Measurements from ENCODE around the gene KIRREL3. TPM values are rescaled to one million over a fixed set of nuclear protein-coding genes. Genes with fewer than 3 reads are reported as not detected.

KIRREL3 gene
- total RNA-seq, 1 experiment from 2014 or later = 0.44 TPM

- no peak overlapping the region for H2AFZ ChIP-seq (ENCODE audit: low read length)
- peaks cover 64% of the 10 kb centered on the region for H3K27me3 ChIP-seq (ENCODE audit: low read length)
- H3K9me2 ChIP-seq (replicated peaks; ENCODE audit: low read length) = no peaks in the 10 kb centered on the region
- H3K27ac ChIP-seq (ENCODE audit: low read length) = no peak overlapping the region
- H3K9me3 ChIP-seq (ENCODE audit: low read length) = no peaks in the 10 kb centered on the region
- no TSS peak for BruUV-seq (replicated peaks)
- TF ChIP-seq EZH2 (IDR thresholded peaks at IDR 0.05; ENCODE audit: low read length, unreplicated experiment) (no peak), EZH2phosphoT487 (IDR thresholded peaks at IDR 0.05; ENCODE audit: borderline replicate concordance, low read length) (no peak), CTCF (conservative IDR thresholded peaks at IDR 0.05; ENCODE audit: low read depth, low read length) (no peak)
- H3K36me3 ChIP-seq (ENCODE audit: low read depth, low read length) = no peaks in the 10 kb centered on the region
- ATAC-seq (no peak), DNase-seq (no peak)
- H3K4me2 ChIP-seq (ENCODE audit: low read length) = no peak overlapping the region
- no peak overlapping the region for H3K9ac ChIP-seq (ENCODE audit: low read length)
- POLR2A ChIA-PET (ENCODE audit: unreplicated experiment) = interaction anchor here (0.7 kb wide), 1 partner anchor 23 kb away, joined by 5 read pairs; no protein-coding TSS in a partner anchor
- CTCF ChIA-PET = no interaction called here
- H3K4me1 ChIP-seq (ENCODE audit: insufficient read depth, low read length) = no peaks in the 10 kb centered on the region
- no peaks in the 10 kb centered on the region for H3F3A ChIP-seq (ENCODE audit: low read length, unreplicated experiment)
- H4K20me1 ChIP-seq (ENCODE audit: low read length) = no peaks in the 10 kb centered on the region
- H3K79me2 ChIP-seq (ENCODE audit: low read length) = no peaks in the 10 kb centered on the region
- no peak overlapping the region for H3K4me3 ChIP-seq (ENCODE audit: low read length)
- intact Hi-C loops (cut with micrococcal nuclease) = no loop called here
These were observed 535.8 kb downstream of the KIRREL3 start for GRCh38 chr11:126464796-126465195.

- ATAC-seq (no peak), DNase-seq (no peak)
- H4K20me1 ChIP-seq (ENCODE audit: low read length) = no peaks in the 10 kb centered on the region
- intact Hi-C loops (cut with micrococcal nuclease) = no loop called here
- no peak overlapping the region for H3K4me3 ChIP-seq (ENCODE audit: low read length)
- H3K79me2 ChIP-seq (ENCODE audit: low read length) = no peaks in the 10 kb centered on the region
- H3K4me2 ChIP-seq (ENCODE audit: low read length) = no peak overlapping the region
- no peaks in the 10 kb centered on the region for H3K9me2 ChIP-seq (replicated peaks; ENCODE audit: low read length)
- H3K9me3 ChIP-seq (ENCODE audit: low read length) = no peaks in the 10 kb centered on the region
- H3K4me1 ChIP-seq (ENCODE audit: insufficient read depth, low read length) = no peaks in the 10 kb centered on the region
- H3F3A ChIP-seq (ENCODE audit: low read length, unreplicated experiment) = no peaks in the 10 kb centered on the region
- no TSS peak for BruUV-seq (replicated peaks)
- H3K9ac ChIP-seq (ENCODE audit: low read length) = no peak overlapping the region
- TF ChIP-seq CTCF (conservative IDR thresholded peaks at IDR 0.05; ENCODE audit: low read depth, low read length) = no peak
- no peak for TF ChIP-seq EZH2 (IDR thresholded peaks at IDR 0.05; ENCODE audit: low read length, unreplicated experiment)
- TF ChIP-seq EZH2phosphoT487 (IDR thresholded peaks at IDR 0.05; ENCODE audit: borderline replicate concordance, low read length) = no peak
- ChIA-PET POLR2A (ENCODE audit: unreplicated experiment) (no interaction called here), CTCF (no interaction called here)
- no peak overlapping the region for H2AFZ ChIP-seq (ENCODE audit: low read length)
- no peak overlapping the region for H3K27ac ChIP-seq (ENCODE audit: low read length)
- H3K27me3 ChIP-seq (ENCODE audit: low read length) = peaks cover 86% of the 10 kb centered on the region
- no peaks in the 10 kb centered on the region for H3K36me3 ChIP-seq (ENCODE audit: low read depth, low read length)
These were observed 538.1 kb downstream of the KIRREL3 start for GRCh38 chr11:126462422-126462821.

GRCh38 chr11:126461996-126462395, 538.6 kb downstream of the KIRREL3 start:
- ATAC-seq (no peak), DNase-seq (no peak)
- ChIA-PET POLR2A (ENCODE audit: unreplicated experiment) (no interaction called here), CTCF (no interaction called here)
- Histone ChIP-seq H3K9me2 (replicated peaks; ENCODE audit: low read length) (no peaks in the 10 kb centered on the region), H3K36me3 (ENCODE audit: low read depth, low read length) (no peaks in the 10 kb centered on the region), H3K27ac (ENCODE audit: low read length) (no peak overlapping the region), H3K4me3 (ENCODE audit: low read length) (no peak overlapping the region), H2AFZ (ENCODE audit: low read length) (no peak overlapping the region), H3K9me3 (ENCODE audit: low read length) (no peaks in the 10 kb centered on the region), H3K9ac (ENCODE audit: low read length) (no peak overlapping the region), H3K4me1 (ENCODE audit: insufficient read depth, low read length) (no peaks in the 10 kb centered on the region), H4K20me1 (ENCODE audit: low read length) (no peaks in the 10 kb centered on the region), H3F3A (ENCODE audit: low read length, unreplicated experiment) (no peaks in the 10 kb centered on the region), H3K79me2 (ENCODE audit: low read length) (no peaks in the 10 kb centered on the region), H3K4me2 (ENCODE audit: low read length) (no peak overlapping the region), H3K27me3 (ENCODE audit: low read length) (peaks cover 86% of the 10 kb centered on the region)
- TF ChIP-seq CTCF (conservative IDR thresholded peaks at IDR 0.05; ENCODE audit: low read depth, low read length) = no peak
- no peak for TF ChIP-seq EZH2 (IDR thresholded peaks at IDR 0.05; ENCODE audit: low read length, unreplicated experiment)
- TF ChIP-seq EZH2phosphoT487 (IDR thresholded peaks at IDR 0.05; ENCODE audit: borderline replicate concordance, low read length) = no peak
- BruUV-seq (replicated peaks) = no TSS peak
- intact Hi-C loops (cut with micrococcal nuclease) = no loop called here

Data from PC-3 (cell line).